LNCaP clone FGC (cell line): Measurements from ENCODE around the gene TMEM205.

Experiments
- DNase-seq: peaks from one replicate; pipeline ENCODE4 v3.0.0-alpha.2; 2011; ENCODE audit warnings: low read depth
- H3K4me3 ChIP-seq: 2 replicates; pipeline ENCODE4 v1.5.1; 2011; ENCODE audit warnings: mild to moderate bottlenecking, low read depth, low read length, control low read depth
- TF ChIP-seq, protein P1 (sequence below): IDR thresholded peaks from 2 replicates; pipeline ENCODE4 v1.5.1; 2012; ENCODE audit warnings: mild to moderate bottlenecking; ENCODE audit not compliant: control insufficient read depth, insufficient read depth; ENCODE audit errors: extremely low read depth

The TMEM205 gene

DNA sequence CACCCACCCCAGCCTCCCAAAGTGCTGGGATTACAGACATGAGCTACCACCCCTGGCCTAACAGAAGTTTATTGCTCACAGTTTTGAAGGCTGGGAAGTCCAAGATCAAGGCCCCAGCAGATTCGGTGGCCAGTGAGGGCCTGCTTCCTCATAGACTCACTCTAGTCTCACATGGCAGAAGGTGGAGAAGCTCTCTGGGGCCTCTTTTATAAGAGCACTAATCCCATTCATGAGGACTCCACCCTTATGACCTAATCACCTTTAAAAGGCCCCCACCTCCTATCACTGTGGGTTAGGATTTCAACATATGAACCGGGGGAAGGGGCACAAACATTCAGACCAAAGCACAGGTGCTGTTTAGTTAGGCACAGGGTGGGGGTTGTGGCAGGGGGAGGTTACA is 21.5 kb upstream of the TMEM205 start:
- H3K4me3 ChIP-seq: no peak overlapping the region
- DNase-seq: no peak

DNA sequence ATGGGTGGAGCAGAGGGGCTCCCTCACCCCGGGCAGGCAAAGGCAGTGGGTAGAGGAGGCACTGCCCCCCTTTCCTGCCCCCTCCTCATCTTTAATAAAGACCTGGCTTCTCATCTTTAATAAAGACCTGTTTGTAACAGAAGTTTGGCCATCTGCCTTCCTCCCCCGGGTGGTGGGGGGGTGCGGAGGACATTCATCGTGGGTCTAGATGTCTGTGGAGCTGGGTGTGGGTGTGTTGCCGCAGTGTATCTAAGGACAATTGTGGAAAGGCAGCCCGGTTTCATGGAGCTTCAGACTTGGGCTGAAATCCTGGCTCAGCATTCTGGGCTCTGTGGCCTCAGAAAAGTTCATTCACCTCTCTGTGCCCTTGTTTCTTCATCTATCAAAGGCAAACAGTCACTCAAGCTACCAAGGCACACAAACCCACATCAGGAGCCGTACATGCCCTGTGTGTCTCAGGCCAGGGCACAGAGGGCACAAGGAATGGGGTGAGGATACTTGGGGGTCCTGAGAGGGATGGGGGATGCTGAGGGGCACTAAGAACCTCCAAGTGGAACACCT is 19.6 kb upstream of the TMEM205 start:
- no peak overlapping the region for H3K4me3 ChIP-seq
- TF ChIP-seq, protein P1, sequence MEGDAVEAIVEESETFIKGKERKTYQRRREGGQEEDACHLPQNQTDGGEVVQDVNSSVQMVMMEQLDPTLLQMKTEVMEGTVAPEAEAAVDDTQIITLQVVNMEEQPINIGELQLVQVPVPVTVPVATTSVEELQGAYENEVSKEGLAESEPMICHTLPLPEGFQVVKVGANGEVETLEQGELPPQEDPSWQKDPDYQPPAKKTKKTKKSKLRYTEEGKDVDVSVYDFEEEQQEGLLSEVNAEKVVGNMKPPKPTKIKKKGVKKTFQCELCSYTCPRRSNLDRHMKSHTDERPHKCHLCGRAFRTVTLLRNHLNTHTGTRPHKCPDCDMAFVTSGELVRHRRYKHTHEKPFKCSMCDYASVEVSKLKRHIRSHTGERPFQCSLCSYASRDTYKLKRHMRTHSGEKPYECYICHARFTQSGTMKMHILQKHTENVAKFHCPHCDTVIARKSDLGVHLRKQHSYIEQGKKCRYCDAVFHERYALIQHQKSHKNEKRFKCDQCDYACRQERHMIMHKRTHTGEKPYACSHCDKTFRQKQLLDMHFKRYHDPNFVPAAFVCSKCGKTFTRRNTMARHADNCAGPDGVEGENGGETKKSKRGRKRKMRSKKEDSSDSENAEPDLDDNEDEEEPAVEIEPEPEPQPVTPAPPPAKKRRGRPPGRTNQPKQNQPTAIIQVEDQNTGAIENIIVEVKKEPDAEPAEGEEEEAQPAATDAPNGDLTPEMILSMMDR: no peak
- DNase-seq: no peak

More for the DNA sequence above, 21.5 kb upstream of the TMEM205 start:
- TF ChIP-seq, protein P1: no peak

GRCh38 chr19:11364935-11365334 is 18.9 kb upstream of the TMEM205 start:
- no peak overlapping the region for H3K4me3 ChIP-seq
- TF ChIP-seq, protein P1: no peak
- no peak for DNase-seq

DNA sequence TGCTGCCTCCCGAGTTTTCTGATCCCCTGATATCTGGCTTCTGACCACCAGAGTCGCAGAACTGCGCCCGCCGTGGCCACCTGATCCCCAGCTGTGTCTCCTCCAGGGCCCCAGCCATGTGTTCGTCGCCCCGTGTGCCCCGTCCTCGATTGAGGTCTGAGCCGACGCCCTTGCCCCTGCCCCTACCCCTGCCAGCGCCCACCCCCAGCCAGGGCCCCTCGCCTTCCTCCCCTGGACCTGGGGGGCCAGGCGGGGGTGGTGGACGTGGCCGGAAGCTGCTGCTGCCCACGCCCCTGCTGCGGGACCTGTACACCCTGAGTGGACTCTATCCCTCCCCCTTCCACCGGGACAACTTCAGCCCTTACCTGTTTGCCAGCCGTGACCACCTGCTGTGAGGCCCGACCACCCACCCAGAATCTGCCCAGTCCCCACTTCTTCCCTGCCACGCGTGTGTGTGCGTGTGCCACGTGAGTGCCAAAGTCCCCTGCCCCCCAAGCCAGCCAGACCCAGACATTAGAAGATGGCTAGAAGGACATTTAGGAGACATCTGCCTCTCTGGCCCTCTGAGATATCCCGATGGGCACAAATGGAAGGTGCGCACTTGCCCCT is 18.3 kb upstream of the TMEM205 start:
- TF ChIP-seq, protein P1: no peak
- DNase-seq: no peak
- H3K4me3 ChIP-seq: no peak overlapping the region

DNA sequence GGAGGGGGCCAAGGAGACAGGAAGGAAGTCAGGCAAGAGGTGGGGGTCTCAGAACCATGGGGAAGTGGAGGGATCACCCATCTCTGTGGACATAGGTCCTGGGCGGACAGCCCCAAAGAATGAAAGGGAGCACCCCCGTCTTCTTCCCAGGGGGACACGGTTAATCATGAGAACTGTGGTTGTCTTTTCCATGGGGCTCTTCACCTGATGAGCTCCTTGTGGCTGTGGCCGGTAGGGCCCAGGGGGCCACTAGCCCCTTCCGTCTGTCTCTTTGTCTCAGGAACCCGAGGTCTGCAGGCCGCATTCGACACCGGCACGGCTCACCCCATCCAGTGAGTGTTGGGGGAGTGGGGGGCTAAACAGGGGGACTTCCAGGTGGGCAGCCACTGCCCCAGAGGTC is 17.8 kb upstream of the TMEM205 start:
- no peak for DNase-seq
- no peak overlapping the region for H3K4me3 ChIP-seq
- TF ChIP-seq, protein P1: no peak

GRCh38 chr19:11361771-11362731 is 16.0 kb upstream of the TMEM205 start:
- TF ChIP-seq, protein P1: no peak
- H3K4me3 ChIP-seq: no peak overlapping the region
- no peak for DNase-seq
